Smooth muscle cell (in vitro differentiated cells): ENCODE results near the gene CTXND2. TPM values are rescaled to one million over a fixed set of nuclear protein-coding genes. Genes with fewer than 3 reads are reported as not detected.
"Not testable (repeated sequence)": the region's sequence is repeated elsewhere in the genome, so short reads cannot be mapped to it uniquely, and the experiment has no call there.

Experiments used
- DNase-seq: peaks from one replicate; lab custom pipeline; 2025; ENCODE audit not compliant: unreplicated experiment; lab: John Stamatoyannopoulos, UW
- H2AFZ ChIP-seq: fragments of 200-600 bp; sonication (generic); 2 replicates; pipeline ENCODE4 v1.6.0; 2016; ENCODE audit warnings: antibody characterized with exemption, low read depth, mild to moderate bottlenecking
- H3F3A ChIP-seq: fragments of 200-600 bp; sonication (generic); 2 replicates; pipeline ENCODE4 v1.6.0; 2017; ENCODE audit warnings: antibody characterized with exemption, low read depth
- H3K27ac ChIP-seq: fragments of 200-600 bp; sonication (generic); 2 replicates; pipeline ENCODE4 v1.5.1; 2016; ENCODE audit warnings: low read depth, mild to moderate bottlenecking
- H3K27me3 ChIP-seq: fragments of 200-600 bp; sonication (generic); 2 replicates; pipeline ENCODE4 v1.6.1; 2016; ENCODE audit warnings: low read depth, mild to moderate bottlenecking
- H3K36me3 ChIP-seq: fragments of 200-600 bp; sonication (generic); 2 replicates; pipeline ENCODE4 v1.5.1; 2016; ENCODE audit warnings: low read depth
- H3K4me1 ChIP-seq: fragments of 200-600 bp; sonication (generic); 2 replicates; pipeline ENCODE4 v1.5.1; 2016; ENCODE audit warnings: low read depth
- H3K4me2 ChIP-seq: fragments of 200-600 bp; sonication (generic); 2 replicates; pipeline ENCODE4 v1.6.0; 2016; ENCODE audit warnings: mild to moderate bottlenecking
- H3K4me3 ChIP-seq: fragments of 200-600 bp; sonication (generic); 2 replicates; pipeline ENCODE4 v1.5.1; 2016; ENCODE audit warnings: mild to moderate bottlenecking
- H3K79me2 ChIP-seq: fragments of 200-600 bp; sonication (generic); 2 replicates; pipeline ENCODE4 v1.6.0; 2016; ENCODE audit warnings: low read depth, mild to moderate bottlenecking
- H3K9ac ChIP-seq: fragments of 200-600 bp; sonication (generic); 2 replicates; pipeline ENCODE4 v1.6.0; 2016; ENCODE audit warnings: low read depth
- H3K9me3 ChIP-seq: fragments of 200-600 bp; sonication (generic); replicated peaks from 2 replicates; pipeline ENCODE4 v1.5.1; 2016; ENCODE audit warnings: low read depth
- H4K20me1 ChIP-seq: fragments of 200-600 bp; sonication (generic); 2 replicates; pipeline ENCODE4 v1.6.0; 2016; ENCODE audit warnings: low read depth
- WGBS: methylation state at CpG from one replicate; pipeline ENCODE4 v1.1.7; 2016; ENCODE audit warnings: low lambda C conversion rate; 5-methylcytosine and 5-hydroxymethylcytosine counted together
- polyA plus RNA-seq: library from polyadenylated mRNA; unstranded; fragments of >200 nt; fragmentation: Nextera tagmentation; extraction: Ambion mirVana; gene quantifications from 2 replicates; pipeline ENCODE4 v1.2.1, GENCODE V29; 2016
- total RNA-seq: library from RNA; depleted of rRNA; stranded (reverse); fragments of >200 nt; gene quantifications from 2 replicates; pipeline ENCODE4 v1.2.3, GENCODE V29; 2014
- TF ChIP-seq, protein P1 (sequence below): fragments of 200-600 bp; sonication (generic); IDR thresholded peaks from 2 replicates; pipeline ENCODE4 v1.5.1; 2017; ENCODE audit warnings: borderline replicate concordance, mild to moderate bottlenecking, antibody characterized with exemption; ENCODE audit not compliant: insufficient read depth, poor library complexity, severe bottlenecking

Gene CTXND2
- total and polyA plus RNA-seq, 2 experiments from 2014 or later = not detected

- Histone ChIP-seq H3K79me2 (peaks cover 95% of the 10 kb centered on the region), H3K9me3 (no peaks in the 10 kb centered on the region), H3K4me1 (no peaks in the 10 kb centered on the region)
Observed at GRCh38 chr1:150863724-150864123, 23.2 kb upstream of the CTXND2 start.

DNA sequence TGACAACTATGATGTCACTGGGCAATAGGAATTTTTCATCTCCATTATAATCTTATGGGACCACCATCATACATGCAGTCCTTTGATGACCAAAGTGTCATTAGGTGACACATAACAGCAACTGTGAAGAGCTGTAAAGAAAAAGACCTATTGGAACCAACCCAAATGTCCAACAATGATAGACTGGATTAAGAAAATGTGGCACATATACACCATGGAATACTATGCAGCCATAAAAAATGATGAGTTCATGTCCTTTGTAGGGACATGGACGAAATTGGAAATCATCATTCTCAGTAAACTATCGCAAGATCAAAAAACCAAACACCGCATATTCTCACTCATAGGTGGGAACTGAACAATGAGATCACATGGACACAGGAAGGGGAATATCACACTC, 22.7 kb upstream of the CTXND2 start:
- H3K27ac ChIP-seq, H3K27me3 ChIP-seq, DNase-seq, H3K9me3 ChIP-seq, H3F3A ChIP-seq, H3K4me3 ChIP-seq, H3K36me3 ChIP-seq, H2AFZ ChIP-seq, H3K9ac ChIP-seq, H3K4me1 ChIP-seq, H3K4me2 ChIP-seq: not testable (repeated sequence)
- Histone ChIP-seq H3K79me2 (peaks cover 97% of the 10 kb centered on the region), H4K20me1 (peaks cover 92% of the 10 kb centered on the region)
- WGBS = 80% methylated on average over 3 of the region's 3 CpGs

More at GRCh38 chr1:150863724-150864123, 23.2 kb upstream of the CTXND2 start:
- Histone ChIP-seq H3K4me2 (no peak overlapping the region), H2AFZ (no peak overlapping the region), H4K20me1 (peaks cover 89% of the 10 kb centered on the region), H3F3A (no peaks in the 10 kb centered on the region), H3K4me3 (no peak overlapping the region), H3K9ac (no peak overlapping the region), H3K36me3 (no peaks in the 10 kb centered on the region), H3K27me3 (no peaks in the 10 kb centered on the region), H3K27ac (no peak overlapping the region)
- TF ChIP-seq, protein P1, sequence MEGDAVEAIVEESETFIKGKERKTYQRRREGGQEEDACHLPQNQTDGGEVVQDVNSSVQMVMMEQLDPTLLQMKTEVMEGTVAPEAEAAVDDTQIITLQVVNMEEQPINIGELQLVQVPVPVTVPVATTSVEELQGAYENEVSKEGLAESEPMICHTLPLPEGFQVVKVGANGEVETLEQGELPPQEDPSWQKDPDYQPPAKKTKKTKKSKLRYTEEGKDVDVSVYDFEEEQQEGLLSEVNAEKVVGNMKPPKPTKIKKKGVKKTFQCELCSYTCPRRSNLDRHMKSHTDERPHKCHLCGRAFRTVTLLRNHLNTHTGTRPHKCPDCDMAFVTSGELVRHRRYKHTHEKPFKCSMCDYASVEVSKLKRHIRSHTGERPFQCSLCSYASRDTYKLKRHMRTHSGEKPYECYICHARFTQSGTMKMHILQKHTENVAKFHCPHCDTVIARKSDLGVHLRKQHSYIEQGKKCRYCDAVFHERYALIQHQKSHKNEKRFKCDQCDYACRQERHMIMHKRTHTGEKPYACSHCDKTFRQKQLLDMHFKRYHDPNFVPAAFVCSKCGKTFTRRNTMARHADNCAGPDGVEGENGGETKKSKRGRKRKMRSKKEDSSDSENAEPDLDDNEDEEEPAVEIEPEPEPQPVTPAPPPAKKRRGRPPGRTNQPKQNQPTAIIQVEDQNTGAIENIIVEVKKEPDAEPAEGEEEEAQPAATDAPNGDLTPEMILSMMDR = no peak
- WGBS = 92% methylated on average over 2 of the region's 2 CpGs
- DNase-seq = no peak

GRCh38 chr1:150869683-150870082, 17.3 kb upstream of the CTXND2 start:
- Histone ChIP-seq H3K9me3 (no peaks in the 10 kb centered on the region), H3K27me3 (no peaks in the 10 kb centered on the region), H2AFZ (no peak overlapping the region), H3K36me3 (no peaks in the 10 kb centered on the region), H3K4me2 (no peak overlapping the region), H3K9ac (no peak overlapping the region), H4K20me1 (peaks cover 91% of the 10 kb centered on the region), H3K4me3 (no peak overlapping the region), H3K27ac (no peak overlapping the region), H3K79me2 (peaks cover 99% of the 10 kb centered on the region), H3F3A (no peaks in the 10 kb centered on the region), H3K4me1 (peaks cover 3% of the 10 kb centered on the region)
- no peak for DNase-seq
- TF ChIP-seq, protein P1 = no peak

- H3K4me2 ChIP-seq = no peak overlapping the region
- H3F3A ChIP-seq = peaks cover 14% of the 10 kb centered on the region
- whole genome bisulfite sequencing = 90% methylated on average over 2 of the region's 2 CpGs
- peaks cover 11% of the 10 kb centered on the region for H3K4me1 ChIP-seq
- no peak overlapping the region for H2AFZ ChIP-seq
- no peaks in the 10 kb centered on the region for H3K9me3 ChIP-seq
- H4K20me1 ChIP-seq = peaks cover 68% of the 10 kb centered on the region
- DNase-seq = no peak
- H3K4me3 ChIP-seq = no peak overlapping the region
- TF ChIP-seq, protein P1 = no peak
- no peak overlapping the region for H3K9ac ChIP-seq
- H3K27me3 ChIP-seq = no peaks in the 10 kb centered on the region
- no peaks in the 10 kb centered on the region for H3K36me3 ChIP-seq
- H3K27ac ChIP-seq = no peak overlapping the region
- H3K79me2 ChIP-seq = peaks cover 83% of the 10 kb centered on the region
Observed at GRCh38 chr1:150872572-150872971, 14.4 kb upstream of the CTXND2 start.
